Activated effector memory CD4-positive, alpha-beta T cell treated with Interleukin-2 at 50 U/mL for 16 hours (primary cell): ENCODE results near the gene REN.
A peak's percentile ranks its signal among the peaks of the same experiment; 100 is the strongest.

Experiments
- DNase-seq: peaks from one replicate; pipeline ENCODE4 v3.0.0-alpha.2; 2020

REN gene

DNA sequence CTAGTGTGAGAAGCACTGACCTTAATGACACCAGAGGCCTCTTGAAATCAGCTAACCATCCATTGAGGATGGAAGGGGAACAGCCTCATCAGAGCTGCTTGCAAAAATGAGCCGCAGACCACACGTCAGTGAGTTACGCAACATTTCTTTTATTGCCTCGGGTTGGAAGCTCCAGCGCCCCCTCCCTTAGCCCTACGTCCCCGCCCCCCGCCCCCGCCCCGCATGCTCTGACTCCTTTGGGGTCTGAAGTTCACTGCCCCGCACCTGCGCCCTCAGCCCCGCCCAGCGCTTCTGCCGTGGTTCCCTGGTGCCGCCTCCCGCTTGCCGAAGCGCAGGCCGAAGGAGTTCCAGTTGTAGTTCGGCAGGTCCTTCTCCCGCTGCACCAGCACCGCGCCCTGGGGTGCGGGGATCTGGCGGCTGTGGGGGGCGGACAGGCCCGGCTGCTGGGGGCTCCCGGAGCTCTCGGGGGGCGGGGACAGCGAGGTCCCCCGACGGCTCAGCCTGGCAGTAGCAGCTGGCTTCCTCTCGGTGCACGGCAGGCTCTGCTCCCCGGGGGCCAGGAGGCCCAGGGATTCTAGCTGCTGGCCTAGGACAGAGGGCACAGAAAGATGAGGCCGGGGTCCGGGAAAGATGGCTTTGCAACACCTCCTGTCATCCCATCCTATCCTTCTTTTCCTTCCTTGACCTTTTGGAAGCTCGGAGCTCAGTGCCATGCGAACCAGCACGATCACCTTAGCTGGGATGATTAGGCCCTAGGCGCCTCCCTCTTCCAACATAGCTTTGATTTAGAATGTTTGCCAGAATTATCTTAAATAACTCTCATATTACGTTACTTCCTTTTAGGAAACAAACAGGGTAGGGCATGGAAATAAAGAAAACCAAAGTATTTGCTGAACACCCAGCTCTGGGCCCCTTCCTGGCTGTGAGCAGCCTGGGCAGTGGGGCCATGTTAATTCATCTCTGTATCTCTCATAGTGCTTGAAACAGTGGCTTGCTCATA is 24.4 kb upstream of the REN start:
- DNase-seq, result no peak

DNA sequence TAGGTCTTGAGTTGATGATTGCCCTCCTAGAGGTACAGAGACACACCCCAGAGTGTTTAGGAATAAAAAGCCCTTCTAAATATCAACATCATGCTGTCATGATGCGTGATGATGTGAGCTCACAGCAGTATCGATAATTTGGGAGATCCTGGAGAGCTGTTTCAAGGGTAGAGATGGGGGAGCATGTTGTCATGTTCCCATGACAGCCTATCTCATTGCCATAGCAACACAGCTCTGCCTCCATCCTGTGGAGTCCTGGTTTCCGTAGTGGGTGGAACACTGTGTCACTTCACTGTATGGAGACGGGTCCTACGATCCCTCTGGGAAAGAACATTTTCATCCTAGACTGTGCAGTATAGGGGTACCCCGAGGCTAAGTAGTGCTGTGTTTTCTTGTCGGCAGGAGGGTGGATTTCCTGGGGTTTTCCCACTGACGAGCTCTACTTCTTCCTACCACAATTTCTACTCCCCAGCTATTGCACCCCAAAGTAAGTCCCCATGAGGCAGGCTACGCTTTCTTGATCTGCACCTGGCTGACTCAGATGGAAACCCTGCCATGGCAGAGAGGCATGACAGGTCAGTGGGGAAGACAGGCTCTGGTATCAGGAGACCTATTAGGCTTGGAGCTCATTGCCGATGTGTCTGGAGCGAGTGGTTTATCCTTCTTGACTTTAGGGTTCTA is 23.0 kb upstream of the REN start:
- no peak for DNase-seq

DNA sequence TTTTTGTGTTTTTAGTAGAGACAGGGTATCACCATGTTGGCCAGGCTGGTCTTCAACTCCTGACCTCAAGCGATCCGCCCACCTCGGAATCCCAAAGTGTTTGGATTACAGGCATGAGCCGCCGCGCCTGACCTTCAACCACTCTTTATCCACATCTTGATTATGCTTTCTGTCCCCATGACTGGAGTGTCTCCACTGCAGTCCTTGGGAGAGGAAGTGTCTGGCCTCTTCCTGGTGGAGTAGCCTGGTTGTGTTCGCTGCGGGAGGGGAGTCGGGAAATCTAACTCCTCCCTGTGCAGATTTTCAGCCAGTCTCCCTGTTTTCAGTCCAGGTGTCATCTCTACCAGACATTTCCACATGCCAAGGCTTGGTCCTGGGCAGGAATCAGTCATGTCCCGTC is 20.5 kb upstream of the REN start:
- DNase-seq, result no peak

DNA sequence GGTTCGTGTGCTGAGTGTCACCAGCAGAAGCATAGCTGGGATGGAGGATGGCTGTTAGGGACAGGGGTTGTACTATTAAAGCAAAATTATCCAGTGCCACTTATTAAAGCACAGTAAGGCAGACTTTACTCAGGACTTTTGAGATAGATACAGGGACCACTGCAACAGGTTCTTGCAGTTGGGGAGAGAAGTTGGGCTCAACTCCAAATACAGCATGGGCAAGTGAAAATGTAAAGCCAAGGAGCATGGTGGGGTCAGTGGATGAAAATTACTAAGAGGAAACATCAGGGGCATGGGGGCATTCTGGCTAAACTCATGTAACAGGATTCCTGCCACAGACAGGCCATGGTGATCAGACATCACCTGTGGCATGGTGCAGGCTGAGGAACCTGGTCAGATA is 15.0 kb upstream of the REN start:
- no peak for DNase-seq

DNA sequence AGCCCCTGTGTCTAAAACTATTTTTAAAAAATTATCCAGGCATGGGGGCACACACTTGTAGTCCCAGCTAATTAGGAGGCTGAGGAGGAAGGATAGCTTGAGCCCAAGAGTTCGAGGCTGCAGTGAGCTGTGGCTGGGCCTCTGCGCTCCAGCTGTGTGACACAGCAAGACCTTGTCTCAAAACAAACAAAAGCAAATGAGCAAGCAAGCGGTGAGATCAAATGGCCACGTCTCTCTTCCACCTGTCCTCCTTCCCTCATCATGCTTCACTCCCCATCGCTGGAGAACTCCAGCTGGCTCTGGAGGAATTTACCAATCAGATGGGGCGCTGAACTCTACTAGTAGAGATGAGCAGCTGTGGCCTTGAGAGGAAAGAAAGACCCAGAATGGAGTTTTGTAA is 14.0 kb upstream of the REN start:
- no peak for DNase-seq

DNA sequence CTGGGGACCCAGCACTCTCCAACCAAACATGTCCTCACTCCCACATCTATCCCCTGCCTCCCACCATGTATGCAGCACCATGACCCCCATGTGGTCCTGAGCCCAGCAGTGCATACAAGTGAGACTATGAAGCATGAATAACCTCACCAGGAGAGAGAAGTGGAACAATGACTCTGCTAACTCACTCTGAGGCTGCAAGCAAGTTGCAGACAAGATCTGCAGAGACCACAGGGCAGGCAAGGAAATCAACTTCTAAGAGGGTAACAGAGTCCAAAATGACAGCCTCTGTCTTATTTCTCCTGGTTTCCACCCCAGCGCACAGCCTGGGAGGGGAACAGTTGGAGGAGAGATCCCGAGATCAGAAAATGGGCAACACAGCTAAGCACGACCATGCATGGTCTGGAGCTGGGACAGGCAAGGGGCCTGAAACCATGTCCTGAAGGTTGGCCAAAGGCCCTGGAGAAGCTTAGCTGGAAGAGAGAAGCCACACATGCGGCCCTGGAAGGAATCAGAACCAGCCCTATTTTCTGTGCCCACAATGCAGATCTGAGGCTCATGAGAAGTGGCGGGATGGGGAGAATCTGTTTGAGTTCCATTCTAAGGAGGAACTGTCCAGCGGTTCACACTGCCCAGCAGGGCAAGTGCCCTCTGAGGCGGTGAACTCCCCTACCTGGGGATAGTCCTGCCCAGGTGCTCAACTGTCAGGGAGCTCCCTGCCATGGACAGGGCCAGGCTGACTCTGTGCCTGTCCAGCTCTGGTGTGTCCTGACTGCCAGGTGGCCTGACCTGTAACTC is 12.5 kb upstream of the REN start:
- no peak for DNase-seq

DNA sequence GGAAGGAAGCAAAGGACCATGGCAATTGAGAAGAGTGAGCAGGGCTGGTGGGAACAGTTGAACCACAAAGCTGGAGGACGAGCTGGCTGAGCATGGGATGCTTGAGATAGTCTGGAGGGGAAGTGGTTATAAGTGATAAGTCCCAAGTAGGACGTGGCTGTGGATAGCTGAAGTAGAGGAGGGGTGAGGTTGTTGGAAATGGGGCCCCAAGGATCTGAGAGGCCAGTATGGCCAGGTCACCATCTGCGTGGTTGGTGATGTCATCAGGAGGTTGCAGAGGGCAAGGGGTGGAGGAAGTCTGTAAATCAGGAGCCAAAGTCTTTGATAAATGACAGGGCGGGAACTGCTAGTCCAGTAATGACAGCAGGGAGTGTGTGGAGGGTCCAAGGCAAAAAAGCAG is 11.0 kb upstream of the REN start:
- no peak for DNase-seq

DNA sequence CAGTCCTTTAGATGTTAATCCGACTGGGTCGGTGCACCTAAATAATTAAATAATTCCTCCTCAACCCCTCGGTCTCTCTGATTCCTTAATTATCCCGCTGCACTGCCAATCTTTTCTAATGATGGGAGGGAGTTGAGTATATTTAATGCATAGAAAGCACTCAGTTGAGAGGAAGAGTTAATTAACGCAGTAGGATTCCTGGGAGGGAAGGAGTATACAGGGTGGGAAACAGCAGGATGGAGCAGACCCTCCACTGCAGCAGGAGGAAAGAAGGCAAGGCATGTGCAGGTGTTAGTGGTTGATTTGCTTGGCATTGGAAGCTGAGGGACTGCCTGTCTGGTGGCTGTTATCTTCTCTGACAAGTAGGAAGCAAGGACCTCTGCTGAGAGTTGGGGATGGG is 9.9 kb upstream of the REN start:
- DNase-seq, result no peak

DNA sequence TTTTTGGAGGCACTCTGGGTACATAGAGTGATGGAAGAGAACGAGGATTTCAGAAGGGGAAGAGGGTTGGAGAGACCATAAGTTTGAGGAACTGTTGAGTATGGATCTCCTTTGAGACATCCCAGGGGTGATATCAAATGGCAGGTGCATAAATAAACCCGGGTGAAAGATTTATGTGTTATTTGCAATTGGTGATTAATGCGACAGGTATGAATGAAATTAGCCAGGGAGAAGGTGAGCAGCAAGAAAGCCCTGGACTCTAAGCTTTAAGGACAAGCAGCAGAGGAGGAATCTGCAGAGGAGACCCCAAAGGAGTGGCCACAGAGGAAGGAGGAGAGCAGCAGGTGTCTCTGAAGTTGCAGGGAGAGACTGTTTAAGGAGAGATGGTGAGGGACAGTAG is 8.8 kb upstream of the REN start:
- DNase-seq, result no peak

DNA sequence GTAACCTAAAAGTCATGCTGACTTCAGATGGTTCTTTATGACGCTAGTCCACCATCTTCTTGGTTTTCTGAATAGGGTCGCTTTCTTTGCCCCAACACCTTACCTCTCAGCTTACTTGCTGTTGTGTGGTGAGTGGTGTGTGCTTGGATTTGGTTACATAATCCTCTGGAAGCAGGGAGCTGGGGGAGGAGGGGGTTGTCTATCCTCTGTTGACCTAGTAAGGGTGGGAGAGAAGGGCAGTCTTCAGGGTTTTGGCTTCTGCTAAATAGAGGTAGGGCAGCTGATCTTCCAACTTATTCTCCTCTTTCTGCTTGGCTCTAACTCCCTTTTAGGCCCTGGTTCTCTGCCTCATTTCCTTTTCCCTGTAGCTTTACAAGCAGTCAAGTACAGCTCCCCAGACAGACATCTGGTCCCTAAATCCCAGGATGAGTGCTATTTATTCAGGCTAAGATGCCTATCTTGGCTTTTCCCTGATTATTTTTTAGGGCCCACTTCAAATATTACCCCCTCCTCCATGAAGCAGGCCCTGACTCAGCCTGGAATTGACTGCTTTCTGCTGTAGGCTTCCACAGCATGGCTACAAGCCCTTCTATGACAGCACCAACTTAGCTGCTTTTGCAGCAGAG is 6.4 kb upstream of the REN start:
- DNase-seq, result no peak

DNA sequence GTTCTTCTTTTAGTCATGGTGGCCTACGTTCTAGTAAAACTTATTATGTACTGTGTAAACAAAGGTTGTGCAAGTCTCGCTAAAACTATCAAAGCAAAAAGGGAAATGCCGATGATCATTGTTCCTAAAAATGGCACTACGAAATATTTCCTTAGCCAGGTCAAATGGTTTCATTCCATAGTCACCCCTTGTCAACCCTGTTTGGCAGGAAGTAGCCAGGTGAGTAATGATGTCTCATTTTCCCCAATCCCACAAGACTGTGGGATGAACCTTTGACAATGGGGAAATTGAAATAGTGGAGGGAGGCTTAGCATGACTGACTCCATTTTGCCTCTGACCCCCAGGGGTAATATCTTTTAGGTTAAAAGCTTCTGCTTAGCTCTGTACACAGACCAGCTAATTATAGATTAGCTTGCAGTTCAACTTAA is 5.6 kb upstream of the REN start:
- DNase-seq, result no peak

DNA sequence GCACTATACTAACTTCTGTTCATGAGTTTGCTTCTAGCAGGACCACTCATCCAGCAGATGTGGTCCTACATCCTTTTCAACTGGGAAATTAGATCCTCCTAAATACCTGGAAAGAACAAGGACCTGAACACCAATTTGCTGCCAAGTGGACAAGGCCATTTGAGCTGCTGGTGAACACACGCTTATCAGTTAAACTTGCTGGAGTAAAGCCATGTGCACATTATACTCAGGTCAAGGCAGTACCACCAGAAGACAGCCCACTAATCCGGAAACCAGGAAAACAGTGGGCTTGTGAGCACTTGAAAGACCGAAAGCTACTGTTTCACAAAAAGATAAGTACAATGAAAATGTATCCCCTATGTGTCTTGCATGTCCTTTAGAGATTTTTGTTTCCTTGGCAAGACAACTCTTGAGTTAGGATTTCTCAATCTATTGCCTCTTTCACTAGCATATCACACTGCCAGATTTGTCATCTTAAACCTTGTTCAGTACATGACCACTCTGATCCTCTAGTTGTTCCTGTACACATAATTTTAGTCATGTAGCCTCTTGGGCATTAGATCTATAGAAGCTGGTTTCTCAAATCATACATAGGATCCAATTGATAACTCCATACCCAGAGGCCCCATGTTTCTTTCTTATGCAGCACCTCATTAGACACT is 4.5 kb upstream of the REN start:
- DNase-seq, result no peak

DNA sequence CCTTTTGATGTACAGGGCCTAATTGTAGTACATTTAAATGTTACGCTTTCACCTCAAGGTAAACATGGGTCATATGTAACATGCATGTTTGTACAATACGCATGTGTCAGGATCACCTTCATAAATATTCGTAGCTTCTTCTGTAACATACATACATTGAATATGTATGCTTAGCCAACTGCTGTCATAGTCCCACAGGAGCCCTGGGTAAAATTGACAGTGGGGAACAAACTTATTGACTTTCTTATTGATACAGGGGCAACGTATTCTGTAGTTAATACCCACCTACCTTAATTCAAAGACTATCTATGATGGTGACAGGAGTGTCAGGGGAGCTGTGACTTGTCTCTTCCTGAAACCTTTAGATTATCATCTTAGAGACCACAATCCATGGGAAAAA is 3.7 kb upstream of the REN start:
- DNase-seq, result no peak

DNA sequence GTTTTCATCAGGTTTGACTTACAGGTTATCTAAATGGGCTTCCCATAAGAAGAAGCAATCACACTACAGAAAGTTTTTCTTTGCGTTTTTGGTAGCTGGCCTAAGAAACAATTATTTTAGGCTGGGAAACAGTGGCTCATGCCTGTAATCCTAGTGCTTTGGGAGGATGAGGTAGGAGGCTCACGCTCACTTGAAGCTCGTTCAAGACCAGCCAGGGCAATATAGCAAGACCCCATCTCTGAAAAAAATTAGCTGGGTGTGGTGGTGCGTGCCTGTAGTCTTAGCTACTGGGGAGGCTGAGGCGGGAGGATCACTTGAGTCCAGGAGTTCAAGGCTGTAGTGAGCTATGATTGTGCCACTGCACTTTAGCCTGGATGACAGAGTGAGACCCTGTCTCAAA is 1.6 kb upstream of the REN start:
- DNase-seq, result no peak

DNA sequence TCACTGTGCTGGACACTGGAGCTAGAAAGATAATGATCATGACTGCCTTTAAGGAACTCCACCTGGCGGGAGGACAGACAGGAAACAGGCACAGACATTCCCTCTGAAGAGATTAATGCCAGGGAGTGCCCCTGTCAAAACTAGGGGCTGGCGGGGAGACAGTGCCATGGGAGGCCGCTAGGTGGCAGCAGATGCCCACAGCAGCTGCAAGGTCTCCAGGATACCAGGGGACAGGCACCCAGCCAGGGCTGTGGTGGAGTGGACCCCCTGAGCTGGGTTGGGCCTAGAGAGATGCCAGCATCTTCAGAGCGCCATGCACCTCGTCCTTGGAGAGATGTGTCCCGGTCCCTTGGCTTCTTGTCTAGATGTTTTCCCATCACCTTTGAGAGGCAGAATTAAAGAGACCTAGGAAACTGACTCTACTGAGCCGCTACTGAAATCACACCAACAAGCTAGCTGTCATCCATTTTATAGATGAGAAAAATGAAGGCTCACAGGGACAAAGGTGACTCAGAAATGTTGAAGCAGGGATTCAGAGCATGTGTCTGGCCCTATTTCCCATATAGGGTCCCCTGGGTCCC is 3.6 kb downstream of the REN start:
- DNase-seq, result peak; percentile 66

DNA sequence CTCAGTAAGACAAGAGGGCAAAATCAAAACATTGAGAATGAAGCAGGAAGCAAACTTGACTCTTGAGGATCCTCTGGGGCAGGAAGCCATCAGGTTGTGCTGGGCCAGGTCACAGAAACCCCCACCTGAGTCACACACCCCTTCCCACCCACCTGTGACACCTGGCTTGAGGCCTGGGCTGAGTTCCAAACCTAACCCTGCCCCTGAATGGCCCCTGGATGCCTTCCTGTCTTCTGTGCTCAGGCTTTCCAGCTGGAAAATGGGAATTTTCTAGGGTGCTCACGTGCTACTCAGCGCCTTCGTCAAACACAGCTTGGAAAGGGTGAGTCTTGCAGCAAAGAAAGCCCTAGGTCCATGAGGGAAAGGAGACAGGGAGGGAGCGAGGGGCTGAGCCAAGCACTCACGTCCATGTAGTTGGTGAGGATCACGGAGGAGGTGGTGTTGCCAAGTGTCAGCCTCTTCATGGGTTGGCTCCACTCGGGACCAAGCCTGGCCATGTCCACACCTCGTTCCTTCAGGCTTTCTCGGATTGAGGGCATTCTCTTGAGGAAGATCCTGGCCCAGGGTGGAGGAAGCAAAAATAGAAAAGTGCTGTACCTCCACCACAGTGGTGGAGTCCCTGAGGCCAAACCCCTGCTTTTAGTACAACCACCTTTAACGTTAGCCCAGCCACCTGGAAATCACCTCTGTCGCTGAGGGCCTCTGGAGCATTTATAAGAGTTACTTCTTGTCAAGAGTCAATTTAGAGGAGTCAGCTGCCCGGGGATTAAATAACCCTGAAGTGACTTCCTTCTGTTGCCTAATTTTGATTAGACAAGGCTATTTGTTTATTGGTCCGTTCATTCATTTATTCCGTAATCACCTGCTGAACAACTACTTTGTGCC is 4.3 kb downstream of the REN start:
- DNase-seq, result no peak

DNA sequence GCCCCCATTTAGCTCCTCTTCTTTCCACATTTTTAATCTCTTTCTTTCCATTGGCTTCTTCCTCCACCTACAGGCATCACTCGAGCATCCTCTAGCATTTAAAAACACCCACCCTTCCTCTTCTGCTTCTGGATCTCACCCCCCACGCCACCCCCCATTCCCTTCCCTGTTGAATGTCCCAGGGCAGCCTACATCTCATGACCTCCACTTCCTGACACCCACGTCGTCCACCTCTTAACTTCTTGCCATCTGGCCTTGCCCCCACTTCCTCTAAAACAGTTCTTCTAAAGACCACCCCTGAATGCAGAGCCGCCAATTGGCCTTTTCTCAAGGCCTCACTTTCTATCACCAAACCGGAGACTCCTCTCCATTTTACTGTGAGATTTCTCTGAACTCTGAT is 8.2 kb downstream of the REN start:
- no peak for DNase-seq

DNA sequence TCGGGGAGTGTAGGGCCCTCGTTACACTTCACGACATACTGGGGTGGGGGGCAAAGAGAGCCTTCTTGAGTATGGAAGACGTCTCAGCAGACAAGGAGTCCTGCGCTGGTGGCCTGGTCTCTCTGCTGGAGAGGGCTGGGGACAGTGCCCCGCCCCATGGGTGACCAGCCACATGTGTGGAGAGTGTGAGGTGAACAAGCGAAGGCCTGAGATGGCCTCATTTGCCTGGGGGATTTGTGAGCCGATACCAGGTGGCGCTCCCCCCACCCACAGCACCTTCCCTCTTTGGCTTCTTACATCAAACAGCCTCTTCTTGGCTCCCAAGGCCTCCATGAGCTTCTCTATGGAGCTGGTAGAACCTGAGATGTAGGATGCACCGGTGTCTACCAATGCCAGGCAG is 10.3 kb downstream of the REN start:
- no peak for DNase-seq

DNA sequence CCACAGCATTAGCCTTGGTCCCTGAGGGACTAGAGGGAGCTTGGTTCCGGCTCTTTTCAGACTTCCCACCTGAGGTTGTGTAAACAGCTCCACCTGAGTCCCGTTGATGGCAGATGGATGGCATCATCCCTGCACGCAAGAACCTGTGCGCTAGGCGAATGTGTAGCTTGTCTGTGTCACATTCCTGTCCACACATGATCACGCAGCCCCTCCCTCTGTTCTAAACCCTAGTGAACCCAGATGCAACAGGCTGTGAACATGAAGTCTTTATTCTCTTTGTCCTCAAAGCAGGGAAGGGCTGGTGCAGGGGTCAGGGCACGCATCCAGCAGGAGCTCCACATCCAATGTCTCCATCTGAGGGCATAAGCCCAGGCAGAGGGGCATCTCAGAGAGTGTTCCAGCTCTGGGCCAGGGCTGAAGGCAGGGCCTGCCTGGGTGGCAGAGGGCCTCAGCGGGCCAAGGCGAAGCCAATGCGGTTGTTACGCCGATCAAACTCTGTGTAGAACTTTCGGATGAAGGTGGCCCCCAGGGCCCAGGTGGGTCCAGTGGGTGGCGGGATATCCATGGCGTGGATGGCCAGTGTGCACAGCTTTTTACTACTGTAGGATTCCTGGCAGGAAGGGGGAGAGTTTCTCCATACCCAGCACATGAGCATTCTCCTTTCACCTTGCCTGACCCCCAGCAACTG is 11.4 kb downstream of the REN start:
- DNase-seq, result no peak

DNA sequence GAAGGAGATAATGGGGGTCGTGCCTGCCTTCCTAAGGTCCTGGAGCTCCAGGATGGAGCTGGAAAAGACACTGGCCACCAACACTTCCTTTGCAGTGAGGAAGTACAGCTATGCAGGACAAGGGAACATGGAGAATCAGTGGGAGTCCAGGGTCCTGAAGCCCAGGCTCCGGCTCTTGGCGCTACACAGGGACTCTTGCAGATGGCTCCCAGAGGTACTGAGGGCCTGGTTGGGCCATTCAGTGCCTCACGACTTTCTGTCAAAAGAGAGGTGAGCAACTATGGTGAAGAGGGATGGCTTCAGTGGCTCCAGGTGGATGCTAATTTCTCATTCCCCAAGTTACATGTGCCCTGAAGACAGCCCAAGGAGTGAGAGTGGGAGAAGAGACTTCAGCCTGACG is 12.5 kb downstream of the REN start:
- no peak for DNase-seq
